GM12874 (cell line): ENCODE measurements around the gene BATF.

Experiments used
- TF ChIP-seq, protein P1 (sequence below): IDR thresholded peaks from 2 replicates; pipeline ENCODE4 v1.5.1; 2011; ENCODE audit warnings: low read depth, mild to moderate bottlenecking, control low read depth, low read length, moderate library complexity; ENCODE audit not compliant: insufficient read depth

The BATF gene

GRCh38 chr14:75547552-75548250, 25.4 kb downstream of the BATF start:
- TF ChIP-seq, protein P1, sequence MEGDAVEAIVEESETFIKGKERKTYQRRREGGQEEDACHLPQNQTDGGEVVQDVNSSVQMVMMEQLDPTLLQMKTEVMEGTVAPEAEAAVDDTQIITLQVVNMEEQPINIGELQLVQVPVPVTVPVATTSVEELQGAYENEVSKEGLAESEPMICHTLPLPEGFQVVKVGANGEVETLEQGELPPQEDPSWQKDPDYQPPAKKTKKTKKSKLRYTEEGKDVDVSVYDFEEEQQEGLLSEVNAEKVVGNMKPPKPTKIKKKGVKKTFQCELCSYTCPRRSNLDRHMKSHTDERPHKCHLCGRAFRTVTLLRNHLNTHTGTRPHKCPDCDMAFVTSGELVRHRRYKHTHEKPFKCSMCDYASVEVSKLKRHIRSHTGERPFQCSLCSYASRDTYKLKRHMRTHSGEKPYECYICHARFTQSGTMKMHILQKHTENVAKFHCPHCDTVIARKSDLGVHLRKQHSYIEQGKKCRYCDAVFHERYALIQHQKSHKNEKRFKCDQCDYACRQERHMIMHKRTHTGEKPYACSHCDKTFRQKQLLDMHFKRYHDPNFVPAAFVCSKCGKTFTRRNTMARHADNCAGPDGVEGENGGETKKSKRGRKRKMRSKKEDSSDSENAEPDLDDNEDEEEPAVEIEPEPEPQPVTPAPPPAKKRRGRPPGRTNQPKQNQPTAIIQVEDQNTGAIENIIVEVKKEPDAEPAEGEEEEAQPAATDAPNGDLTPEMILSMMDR: no peak

- TF ChIP-seq, protein P1: no peak
Observed at GRCh38 chr14:75548544-75548943, 26.3 kb downstream of the BATF start.

GRCh38 chr14:75549169-75549568, 26.9 kb downstream of the BATF start:
- TF ChIP-seq, protein P1: no peak

DNA sequence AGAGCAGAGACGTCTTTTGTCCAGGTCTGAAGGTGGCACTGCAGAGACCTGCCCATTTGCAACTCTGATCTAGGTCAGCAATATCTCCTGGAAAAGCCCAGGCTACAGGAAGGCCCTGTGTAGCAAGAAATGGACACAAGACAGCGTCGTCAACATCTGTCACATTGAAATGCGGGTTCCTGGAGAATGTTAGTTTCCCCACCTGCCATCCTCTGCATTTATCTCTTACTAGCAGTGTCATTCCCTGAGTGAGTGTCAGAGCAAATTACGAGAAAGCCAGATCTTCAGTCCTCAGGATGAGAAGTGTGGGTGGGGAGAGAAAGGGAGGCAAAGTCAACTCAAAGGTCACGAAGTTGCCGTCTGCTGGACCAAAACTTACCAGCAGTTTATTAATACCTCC, 28.8 kb downstream of the BATF start:
- TF ChIP-seq, protein P1: no peak

DNA sequence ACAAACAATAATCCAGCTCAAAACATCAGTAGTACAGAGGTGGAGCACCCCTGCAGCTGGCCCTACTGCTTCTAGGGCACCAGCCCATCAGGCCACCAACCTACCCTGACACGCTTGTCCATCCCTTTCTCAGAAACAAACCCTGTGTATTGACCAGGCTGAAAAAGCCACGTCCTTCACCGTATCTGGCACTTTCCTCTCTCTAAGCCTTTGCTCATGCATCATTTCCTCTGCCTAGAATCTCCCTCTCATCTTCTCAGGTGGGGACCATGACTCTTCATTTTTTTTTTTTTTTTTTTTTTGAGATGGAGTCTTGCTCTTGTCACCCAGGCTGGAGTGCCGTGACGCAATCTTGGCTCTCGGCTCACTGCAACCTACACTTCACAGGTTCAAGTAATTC, 30.9 kb downstream of the BATF start:
- TF ChIP-seq, protein P1: no peak

GRCh38 chr14:75553761-75554364, 31.6 kb downstream of the BATF start:
- TF ChIP-seq, protein P1: no peak

DNA sequence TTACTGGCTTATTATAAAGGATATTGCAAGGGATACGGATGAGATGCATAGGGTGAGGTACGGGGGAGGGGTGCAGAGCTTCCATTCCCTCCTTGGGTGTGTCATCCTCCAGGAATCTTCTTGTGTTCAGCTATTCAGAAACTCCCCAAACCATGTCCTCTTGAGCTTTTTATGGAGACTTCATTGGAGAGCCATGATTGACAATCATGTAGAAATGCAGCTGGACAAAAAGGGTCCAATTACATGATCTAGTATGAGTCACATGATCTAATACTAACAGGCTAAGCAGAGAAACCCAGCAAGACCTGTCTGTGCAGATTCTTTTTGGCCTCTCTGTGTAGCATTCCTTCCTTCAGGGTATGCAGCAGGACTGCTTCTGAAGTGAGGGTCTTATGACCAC, 32.2 kb downstream of the BATF start:
- TF ChIP-seq, protein P1: no peak
